Stimulated activated naive CD4-positive, alpha-beta T cell treated with Interleukin-2 at 50 U/mL for 16 hours (primary cell): ENCODE results near the gene GPATCH4.
A peak's percentile ranks its signal among the peaks of the same experiment; 100 is the strongest.
"Not testable (repeated sequence)": the region's sequence is repeated elsewhere in the genome, so short reads cannot be mapped to it uniquely, and the experiment has no call there.

Source experiments
- DNase-seq: peaks from one replicate; lab custom pipeline; 2025; lab: John Stamatoyannopoulos, UW

The GPATCH4 gene

DNA sequence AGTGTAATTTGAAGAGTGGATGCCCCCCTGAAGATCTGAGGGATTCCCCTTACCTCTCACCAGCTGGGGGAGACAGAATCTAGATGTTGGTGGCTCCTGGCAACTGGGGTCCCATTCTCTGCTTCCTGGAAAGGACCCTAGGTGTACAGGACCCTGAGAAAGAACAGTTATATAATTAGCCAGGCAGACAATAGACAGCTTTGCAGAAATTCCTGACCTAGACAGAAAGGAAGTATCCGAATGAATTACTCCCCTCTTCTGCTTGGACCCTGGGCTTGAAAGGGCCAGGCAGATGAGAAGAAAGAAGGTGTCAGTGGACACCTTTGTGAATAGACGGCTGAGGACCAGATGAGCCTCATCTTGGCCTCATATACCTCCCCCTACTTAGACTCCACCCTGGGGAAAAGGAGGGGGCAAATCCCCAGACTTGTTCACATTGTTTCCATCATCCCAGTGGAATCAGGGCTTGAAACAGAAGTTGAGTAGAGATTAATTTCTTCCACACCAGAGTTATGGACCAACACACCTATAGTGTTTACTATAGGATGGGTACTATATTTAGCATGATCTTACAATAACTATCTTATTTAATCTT is 27.1 kb downstream of the GPATCH4 start:
- no peak for DNase-seq

GRCh38 chr1:156572663-156573018 is 28.6 kb downstream of the GPATCH4 start:
- DNase-seq: no peak

DNA sequence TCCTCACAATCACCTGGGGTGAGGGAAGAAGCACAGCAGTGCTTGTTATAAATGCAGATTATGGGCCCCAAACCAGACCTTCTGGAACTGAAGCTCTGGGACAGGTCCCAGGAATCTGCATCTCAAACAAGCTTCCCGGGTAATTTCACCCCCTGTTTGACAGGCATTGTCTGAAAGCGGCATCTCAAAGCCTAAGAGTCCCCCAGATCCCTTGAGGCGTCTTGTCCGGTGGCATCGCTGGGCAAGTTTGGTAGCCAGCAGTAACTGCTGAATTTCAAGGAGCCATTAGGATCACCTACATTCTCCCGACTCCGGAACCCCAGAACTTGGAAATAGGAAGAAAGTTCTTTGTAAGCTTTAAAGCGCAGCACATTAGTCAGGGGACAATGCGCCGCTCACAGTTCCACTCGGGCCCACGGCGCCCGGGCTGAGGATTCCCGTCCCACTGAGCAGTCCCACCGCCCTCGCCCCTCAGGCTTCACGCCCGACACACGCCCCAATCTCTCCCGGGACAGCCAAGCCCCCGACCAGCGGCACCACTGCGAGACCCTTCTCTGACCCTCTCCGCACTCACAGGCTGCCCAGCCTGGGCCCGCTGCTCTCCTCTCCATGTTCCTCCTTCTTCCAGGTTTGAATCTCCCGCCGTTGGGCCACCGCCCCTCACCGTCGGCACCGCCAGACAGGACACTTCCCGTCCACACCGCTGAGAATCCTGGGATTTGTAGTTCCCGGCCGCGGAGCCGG is 29.2 kb downstream of the GPATCH4 start, which contains the start of gene IQGAP3:
Gene IQGAP3 (minus strand): TSS at position 647 of the 744 bp plus-strand sequence. CDS start 36 bp downstream, at position 611.
- peak; percentile 70 for DNase-seq

DNA sequence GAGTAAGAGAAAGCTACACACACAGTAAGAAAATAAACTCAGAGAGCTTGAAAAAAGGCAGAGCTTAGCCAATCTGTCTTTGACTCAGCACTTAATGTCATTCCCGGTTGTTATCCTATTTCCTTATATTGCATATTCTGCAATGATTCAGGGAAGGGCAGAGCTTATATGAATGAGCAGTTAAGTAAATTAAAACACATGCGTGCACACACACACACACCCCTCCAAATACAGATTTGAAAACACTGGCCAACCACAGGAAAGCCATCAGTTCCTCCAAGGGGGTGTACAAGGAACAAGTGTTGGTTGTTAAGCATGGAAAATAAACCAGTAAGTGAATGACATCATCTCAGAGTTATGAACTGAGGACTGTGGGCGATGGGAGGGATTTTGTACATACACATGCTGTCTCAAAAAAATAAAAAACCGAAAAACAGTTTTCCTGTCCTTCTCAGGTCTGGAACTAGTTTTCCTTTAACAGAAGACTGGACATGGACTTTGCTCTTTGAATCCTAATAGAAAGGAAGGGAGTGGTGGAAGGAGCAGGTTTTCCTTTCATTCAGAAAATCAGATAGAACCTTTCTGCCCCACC is 29.9 kb downstream of the GPATCH4 start:
- no peak for DNase-seq

DNA sequence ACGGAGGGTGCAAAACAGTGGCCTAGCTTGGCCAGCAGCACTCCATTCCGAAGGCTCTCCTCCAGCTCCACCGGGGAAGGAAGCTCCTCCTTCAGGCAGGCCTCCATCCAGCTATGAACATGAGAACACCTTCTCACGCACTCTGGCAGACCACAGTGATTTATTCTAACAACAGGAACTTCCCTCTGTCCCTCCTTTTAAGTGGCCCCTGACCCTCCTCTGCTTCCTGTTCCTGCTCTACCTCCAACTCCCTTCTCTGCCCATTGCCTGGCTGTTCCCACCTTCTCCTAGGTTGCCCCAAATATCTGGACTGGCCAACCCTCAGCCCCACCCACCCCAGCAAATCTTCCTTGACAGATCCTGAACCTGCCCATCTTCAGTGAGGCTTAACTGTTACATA is 34.8 kb downstream of the GPATCH4 start:
- no peak for DNase-seq

- no peak for DNase-seq
These were observed 35.8 kb downstream of the GPATCH4 start for GRCh38 chr1:156565519-156565918.

- DNase-seq: no peak
These were observed 40.6 kb downstream of the GPATCH4 start for GRCh38 chr1:156560585-156561163.

- no peak for DNase-seq
These were observed 41.4 kb downstream of the GPATCH4 start for GRCh38 chr1:156559797-156560385.

GRCh38 chr1:156559086-156559796 is 42.0 kb downstream of the GPATCH4 start:
- no peak for DNase-seq

- DNase-seq: no peak
These were observed 44.9 kb downstream of the GPATCH4 start for GRCh38 chr1:156556354-156556753.

DNA sequence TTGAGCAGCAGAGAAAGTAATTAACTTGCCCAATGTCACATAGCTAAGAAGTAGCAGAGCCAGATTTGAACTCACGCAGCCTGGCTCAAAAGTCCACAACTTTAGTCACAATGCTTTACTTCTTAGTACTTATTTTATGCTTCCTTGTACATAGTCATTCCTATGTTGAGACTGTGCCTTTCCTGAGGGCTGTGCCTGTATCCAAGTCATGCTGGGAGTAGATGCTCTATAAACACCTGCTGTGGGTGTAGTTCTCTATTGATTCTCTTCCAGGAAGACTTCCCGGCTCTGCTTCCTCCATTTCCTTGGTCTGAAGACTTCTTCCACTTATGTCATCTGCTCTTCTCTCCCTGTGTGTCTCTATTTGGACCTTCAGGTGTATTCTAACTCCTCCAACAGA is 45.6 kb downstream of the GPATCH4 start:
- DNase-seq: no peak

DNA sequence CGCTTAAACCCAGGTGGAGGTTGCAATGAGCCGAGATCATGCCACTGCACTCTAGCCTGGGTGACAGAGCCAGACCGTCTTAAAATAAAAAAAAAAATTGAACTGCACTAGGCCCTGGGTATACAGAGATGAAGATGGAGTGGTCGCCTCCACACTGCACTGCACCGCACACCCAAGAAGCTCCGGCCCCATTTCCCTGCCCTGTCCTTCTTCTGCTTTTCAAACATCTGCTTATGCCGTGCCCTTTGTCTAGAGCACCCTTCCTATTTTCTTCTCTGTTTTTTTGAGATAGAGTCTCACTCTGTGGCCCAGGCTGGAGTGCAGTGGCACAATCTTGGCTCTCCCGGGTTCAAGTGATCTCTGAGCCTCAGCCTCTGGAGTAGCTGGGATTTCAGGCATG is 46.3 kb downstream of the GPATCH4 start:
- DNase-seq: no peak

GRCh38 chr1:156553860-156554485 is 47.3 kb downstream of the GPATCH4 start:
- no peak for DNase-seq

DNA sequence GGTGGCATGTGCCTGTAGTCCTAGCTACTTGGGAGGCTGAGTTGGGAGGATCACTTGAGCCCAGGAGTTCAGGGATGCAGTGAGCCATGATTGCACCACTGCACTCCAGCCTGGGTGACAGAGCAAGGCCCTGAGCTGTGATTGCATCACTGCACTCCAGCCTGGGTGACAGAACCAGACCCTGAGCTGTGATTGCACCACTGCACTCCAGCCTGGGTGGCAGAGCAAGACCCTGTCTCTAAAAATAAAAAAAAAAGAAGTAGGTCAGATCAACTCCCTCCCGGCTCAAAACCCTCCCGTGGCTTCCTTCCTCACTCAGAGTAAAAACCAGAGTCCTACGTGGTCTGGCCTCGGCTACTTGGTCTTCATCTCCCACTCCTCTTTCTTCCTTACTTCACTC is 48.3 kb downstream of the GPATCH4 start:
- not testable (repeated sequence) for DNase-seq

DNA sequence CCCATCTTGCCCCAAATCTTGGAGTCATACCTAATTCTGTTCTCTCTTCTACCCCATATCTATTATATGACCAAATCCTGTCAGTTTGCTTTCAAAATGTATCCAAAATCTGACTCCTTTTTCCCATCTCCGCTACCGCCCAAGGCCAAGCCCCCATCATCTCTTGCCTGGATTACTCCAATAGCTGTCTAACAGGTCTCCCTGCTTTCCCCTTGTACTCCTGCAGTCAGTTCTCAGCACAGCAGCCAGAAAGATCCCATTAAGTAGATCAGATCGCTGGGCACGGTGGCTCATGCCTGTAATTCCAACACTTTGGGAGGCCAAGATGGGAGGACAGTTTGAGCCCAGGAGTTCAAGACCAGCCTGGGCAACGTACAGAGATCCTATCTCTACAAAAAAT is 48.8 kb downstream of the GPATCH4 start:
- no peak for DNase-seq

DNA sequence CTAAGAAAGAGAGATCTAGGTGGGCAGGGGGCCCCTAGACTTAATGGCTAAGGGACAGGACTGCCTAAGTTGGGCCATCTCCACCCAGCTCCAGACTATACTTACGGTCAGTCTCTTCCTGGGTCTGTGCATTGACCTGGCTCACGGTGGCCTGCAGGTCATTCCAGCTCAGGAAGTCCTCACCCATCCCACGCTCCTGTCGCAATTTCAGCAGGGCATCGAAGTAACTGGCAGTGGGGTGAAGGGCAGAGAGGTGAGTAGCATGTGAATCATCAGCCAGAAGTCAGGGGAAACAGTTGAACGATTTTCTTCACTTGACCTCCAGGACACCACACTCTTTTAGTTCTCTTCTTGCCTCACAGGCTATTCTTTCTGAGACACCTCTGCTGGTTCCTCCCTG is 49.4 kb downstream of the GPATCH4 start:
- no peak for DNase-seq

- DNase-seq: no peak
These were observed 50.1 kb downstream of the GPATCH4 start for GRCh38 chr1:156551066-156551643.

GRCh38 chr1:156550346-156550745 is 50.9 kb downstream of the GPATCH4 start:
- no peak for DNase-seq

- no peak for DNase-seq
These were observed 51.4 kb downstream of the GPATCH4 start for GRCh38 chr1:156549831-156550230.

DNA sequence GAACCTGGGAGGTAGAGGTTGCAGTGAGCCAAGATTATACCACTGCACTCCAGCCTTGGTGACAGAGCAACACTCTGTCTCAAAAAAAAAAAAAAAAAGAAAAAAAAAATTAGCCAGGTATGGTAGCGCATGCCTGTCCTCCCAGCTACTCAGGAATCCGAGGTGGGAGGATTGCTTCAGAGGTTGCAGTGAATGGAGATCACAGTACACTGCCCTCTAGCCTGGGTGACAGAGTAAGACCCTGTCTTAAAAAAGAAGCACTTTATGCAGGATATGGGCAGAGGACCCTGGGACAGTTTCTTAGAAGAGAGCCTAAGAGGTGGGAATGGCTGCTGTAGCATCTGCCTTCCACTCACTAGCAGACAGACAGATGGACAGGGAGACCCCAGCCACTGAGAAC is 51.9 kb downstream of the GPATCH4 start:
- DNase-seq: no peak

DNA sequence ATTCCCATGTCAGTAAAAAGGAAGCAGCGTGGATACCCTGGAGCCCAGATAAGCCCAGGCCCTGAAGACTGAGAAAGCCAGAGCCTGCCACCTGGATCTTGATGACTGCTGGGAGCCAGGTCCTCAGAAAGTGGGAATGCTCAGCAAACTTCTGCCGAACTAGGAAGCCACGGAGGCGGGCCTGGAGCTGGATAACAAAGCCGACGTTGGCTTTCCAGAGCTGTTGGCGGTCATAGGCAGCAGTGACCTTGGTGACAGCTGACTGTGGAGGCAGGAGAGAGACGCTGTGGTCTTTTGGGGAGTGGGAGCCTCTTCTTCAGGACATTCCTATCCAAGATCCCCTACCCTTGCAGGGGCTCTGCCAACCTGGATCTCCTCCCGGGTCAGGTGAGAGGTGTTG is 53.3 kb downstream of the GPATCH4 start:
- DNase-seq: no peak
